ENCODE results near the gene ACRBP. TPM values are rescaled to one million over a fixed set of nuclear protein-coding genes. Genes with fewer than 3 reads are reported as not detected.

ACRBP gene
- total RNA-seq, 4 donors from 2014 or later: 0.27 to 0.71 (median 0.65) TPM; not detected in 1

GRCh38 chr12:6684609-6685008 lies 37.4 kb upstream of the ACRBP start:
- no peaks in the 10 kb centered on the region for H3K9me3 ChIP-seq
- no peak overlapping the region for H3K27ac ChIP-seq
- DNase-seq (no peak), ATAC-seq (no peak)
- no peak for TF ChIP-seq POLR2A (IDR thresholded peaks at IDR 0.05)
- peak in 2 of 5 experiments; percentile 10 to 34 for TF ChIP-seq CTCF (IDR thresholded peaks at IDR 0.05 in 4 of 5, conservative IDR thresholded peaks at IDR 0.05 in 1 of 5)
- no peaks in the 10 kb centered on the region for H3K27me3 ChIP-seq
- H3K4me1 ChIP-seq: peaks cover 19 to 20% of the 10 kb centered on the region in 2 donors
- H3K4me3 ChIP-seq: no peak overlapping the region
- peaks cover 0 to 16% of the 10 kb centered on the region in 2 donors for H3K36me3 ChIP-seq
- intact Hi-C loops (cut with DNase I; ENCODE audit: low total_unique reads) (loop anchor here (5.0 to 10.0 kb wide), 3 partner anchors 190 to 347 kb away; partner anchors contain the start of genes EMG1, MRPL51, NCAPD2 and PHB2), in situ Hi-C loops (cut with MboI; ENCODE audit: low sequenced_read_pairs in 4 of 4) (no loop called here)

- Histone ChIP-seq H3K9me3 (no peaks in the 10 kb centered on the region), H3K27me3 (no peaks in the 10 kb centered on the region), H3K4me1 (no peaks in the 10 kb centered on the region), H3K4me3 (no peak overlapping the region), H3K27ac (no peak overlapping the region), H3K36me3 (peaks cover 0 to 79% of the 10 kb centered on the region in 2 donors)
- DNase-seq (no peak), ATAC-seq (no peak)
- TF ChIP-seq POLR2A (IDR thresholded peaks at IDR 0.05) (no peak), CTCF (IDR thresholded peaks at IDR 0.05 in 4 of 5, conservative IDR thresholded peaks at IDR 0.05 in 1 of 5) (no peak)
- intact Hi-C loops (cut with DNase I; ENCODE audit: low total_unique reads): no loop called here
- in situ Hi-C loops (cut with MboI; ENCODE audit: low sequenced_read_pairs in 4 of 4): no loop called here
These were observed 29.7 kb upstream of the ACRBP start for GRCh38 chr12:6676962-6677361.

- intact Hi-C loops (cut with DNase I; ENCODE audit: low total_unique reads): no loop called here
- Histone ChIP-seq H3K4me1 (no peaks in the 10 kb centered on the region), H3K27me3 (no peaks in the 10 kb centered on the region), H3K9me3 (no peaks in the 10 kb centered on the region), H3K36me3 (peaks cover 0 to 96% of the 10 kb centered on the region in 2 donors), H3K27ac (no peak overlapping the region), H3K4me3 (no peak overlapping the region)
- DNase-seq (no peak), ATAC-seq (no peak)
- in situ Hi-C loops (cut with MboI; ENCODE audit: low sequenced_read_pairs in 4 of 4): no loop called here
- no peak for TF ChIP-seq CTCF (IDR thresholded peaks at IDR 0.05 in 4 of 5, conservative IDR thresholded peaks at IDR 0.05 in 1 of 5)
- no peak for TF ChIP-seq POLR2A (IDR thresholded peaks at IDR 0.05)
These were observed 24.9 kb upstream of the ACRBP start for GRCh38 chr12:6672143-6672542.

- Histone ChIP-seq H3K27ac (no peak overlapping the region), H3K36me3 (peaks cover 0 to 60% of the 10 kb centered on the region in 2 donors), H3K9me3 (no peaks in the 10 kb centered on the region), H3K4me1 (peaks cover 0 to 6% of the 10 kb centered on the region in 2 donors), H3K27me3 (no peaks in the 10 kb centered on the region), H3K4me3 (no peak overlapping the region)
- DNase-seq: no peak
- intact Hi-C loops (cut with DNase I; ENCODE audit: low total_unique reads) (no loop called here), in situ Hi-C loops (cut with MboI; ENCODE audit: low sequenced_read_pairs in 4 of 4) (loop anchor here in 1 of 4 donors (10.0 kb wide), 1 partner anchor 57 kb away; the partner anchor contains the start of gene COPS7A)
- TF ChIP-seq CTCF (IDR thresholded peaks at IDR 0.05 in 4 of 5, conservative IDR thresholded peaks at IDR 0.05 in 1 of 5): no peak
- no peak for TF ChIP-seq POLR2A (IDR thresholded peaks at IDR 0.05)
- ATAC-seq: no peak
These were observed 20.5 kb upstream of the ACRBP start for GRCh38 chr12:6667559-6668210.
